Hepatic stellate cell (primary cell): Measurements from ENCODE around the gene CTDP1.
A peak's percentile ranks its signal among the peaks of the same experiment; 100 is the strongest.
"Not testable (repeated sequence)": the region's sequence is repeated elsewhere in the genome, so short reads cannot be mapped to it uniquely, and the experiment has no call there.

Experiments used
- DNase-seq: peaks from one replicate; pipeline ENCODE4 v3.0.0; 2011; ENCODE audit warnings: low spot score

Gene CTDP1

DNA sequence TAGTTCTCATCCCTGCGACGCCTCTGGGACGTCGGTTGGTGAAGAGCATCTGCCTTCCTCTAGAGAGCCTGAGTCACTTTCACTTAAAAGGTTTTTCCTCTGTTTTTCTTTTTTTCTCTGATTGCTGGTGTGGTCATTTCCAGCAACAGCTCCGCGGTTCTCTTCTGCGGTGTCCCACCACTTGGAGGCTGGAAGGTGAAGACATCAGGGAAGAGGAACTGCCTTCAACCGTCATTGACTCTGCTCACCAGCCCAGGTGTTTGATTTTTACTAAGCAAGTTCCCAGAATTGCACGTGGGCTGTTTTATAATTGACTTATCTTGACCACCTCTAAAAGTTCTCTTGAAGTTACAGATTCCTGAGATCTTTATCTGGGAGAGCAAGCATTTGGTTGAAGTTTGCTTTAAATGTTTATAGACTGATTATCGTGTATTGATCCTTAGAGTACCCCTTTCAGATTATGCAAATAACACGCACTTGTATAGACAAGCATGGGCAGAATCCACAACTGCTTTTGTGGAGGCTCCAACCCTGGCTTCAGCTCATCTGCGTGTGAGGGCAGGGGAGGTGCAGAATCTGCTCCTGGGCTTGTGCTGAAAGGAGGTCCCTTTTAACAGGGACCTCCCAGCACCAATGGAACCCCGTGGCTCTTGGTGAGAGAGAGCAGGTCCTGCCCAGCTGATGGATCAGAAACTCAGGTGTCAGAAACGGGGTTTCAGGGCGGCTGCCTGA is 3.5 kb downstream of the CTDP1 start:
- DNase-seq, result no peak

- no peak for DNase-seq
These were observed 4.2 kb downstream of the CTDP1 start for GRCh38 chr18:79683626-79684282.

GRCh38 chr18:79684283-79684631 is 4.7 kb downstream of the CTDP1 start:
- no peak for DNase-seq

- DNase-seq, result no peak
These were observed 5.2 kb downstream of the CTDP1 start for GRCh38 chr18:79684787-79685186.

DNA sequence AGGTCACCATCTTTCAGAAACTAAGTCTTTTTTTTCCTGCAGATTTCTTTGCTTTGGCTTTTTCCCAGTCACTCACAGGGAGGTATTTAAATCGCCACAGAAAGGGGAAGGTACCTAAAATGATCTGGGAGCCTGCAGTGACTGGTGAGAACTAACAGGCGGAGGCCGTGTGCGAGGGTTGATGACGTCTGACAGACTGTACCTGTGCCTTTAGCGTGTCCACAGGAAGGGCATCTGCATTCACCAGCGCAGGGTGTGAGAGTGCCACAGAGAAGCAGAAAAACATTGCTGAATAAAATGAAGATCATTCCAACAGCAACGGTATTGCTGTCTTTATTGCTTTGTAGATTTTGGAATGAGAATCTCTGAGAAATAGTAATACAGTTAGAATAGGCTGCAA is 5.7 kb downstream of the CTDP1 start:
- DNase-seq, result no peak

GRCh38 chr18:79685971-79686370 is 6.4 kb downstream of the CTDP1 start:
- no peak for DNase-seq

DNA sequence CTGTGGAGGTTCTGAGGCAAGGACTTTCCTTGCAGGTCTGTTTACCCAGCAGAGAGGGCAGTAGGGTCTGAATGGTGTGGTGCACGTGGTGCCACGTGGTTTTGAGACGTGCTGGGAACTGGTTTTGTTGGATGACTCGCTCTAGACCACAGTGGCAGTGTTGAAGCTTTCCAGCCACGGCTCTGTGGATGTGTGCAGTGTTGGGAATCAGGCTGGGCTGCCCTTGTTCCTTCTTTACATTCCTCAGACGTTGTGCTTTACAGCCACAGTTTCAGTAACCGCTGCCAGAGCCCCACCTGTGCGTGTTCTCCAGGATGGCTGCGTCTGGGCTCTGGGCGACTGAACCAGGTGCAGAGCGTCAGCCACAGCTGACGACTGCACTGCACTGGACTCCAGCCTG is 8.2 kb downstream of the CTDP1 start:
- DNase-seq, result no peak

DNA sequence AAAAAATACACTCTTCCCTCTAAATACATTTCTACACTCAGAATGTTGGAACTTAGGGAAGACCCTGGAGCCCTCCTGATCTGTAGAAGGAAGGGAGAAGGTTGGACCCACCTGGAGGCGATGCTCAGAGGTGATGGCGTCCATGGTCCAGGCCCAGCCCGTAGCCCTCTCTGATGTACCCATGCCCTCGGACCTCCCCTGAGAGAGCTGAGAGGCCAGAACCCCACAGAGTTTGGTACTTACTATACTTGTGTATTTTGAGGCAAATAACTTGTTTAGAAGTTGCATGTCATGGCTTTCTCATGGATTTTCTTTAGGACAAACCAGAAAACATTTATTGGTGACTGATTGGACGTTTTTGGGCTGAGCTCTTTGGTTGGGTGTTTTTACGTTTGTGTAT is 10.5 kb downstream of the CTDP1 start:
- DNase-seq, result no peak

GRCh38 chr18:79690586-79691482 is 11.2 kb downstream of the CTDP1 start:
- no peak for DNase-seq

GRCh38 chr18:79692056-79692455 is 12.5 kb downstream of the CTDP1 start:
- DNase-seq, result no peak

- DNase-seq, result no peak
These were observed 13.3 kb downstream of the CTDP1 start for GRCh38 chr18:79692886-79693285.

DNA sequence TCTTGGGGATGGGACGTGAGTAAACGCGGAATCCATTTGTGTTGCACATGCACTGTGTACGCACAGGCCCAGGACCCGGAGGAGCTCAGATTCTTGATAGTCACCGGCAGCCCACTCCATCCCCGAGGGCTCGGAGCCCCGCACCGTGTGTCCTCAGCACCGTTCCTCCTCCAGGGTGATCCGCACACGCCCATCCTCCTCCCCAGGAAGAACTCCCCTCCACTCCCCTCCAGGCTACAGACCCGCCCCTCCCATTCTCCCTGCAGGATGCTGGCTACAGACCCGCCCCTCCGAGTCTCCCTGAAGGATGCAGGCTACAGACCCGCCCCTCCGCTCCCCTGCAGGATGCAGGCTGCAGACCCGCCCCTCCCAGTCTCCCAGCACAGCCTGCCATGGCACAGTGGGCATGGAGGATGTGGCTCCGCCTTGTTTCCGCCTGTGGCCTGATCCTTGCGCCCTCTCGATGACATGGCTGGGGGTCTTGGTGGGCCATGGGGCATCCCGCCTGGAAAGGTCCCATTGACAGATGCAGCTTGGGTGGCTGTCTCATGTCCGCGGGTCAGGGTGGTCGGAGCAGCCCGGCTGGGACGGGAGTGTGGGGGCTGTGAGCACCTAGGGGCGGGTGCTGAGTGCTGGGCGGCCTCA is 14.1 kb downstream of the CTDP1 start:
- no peak for DNase-seq

DNA sequence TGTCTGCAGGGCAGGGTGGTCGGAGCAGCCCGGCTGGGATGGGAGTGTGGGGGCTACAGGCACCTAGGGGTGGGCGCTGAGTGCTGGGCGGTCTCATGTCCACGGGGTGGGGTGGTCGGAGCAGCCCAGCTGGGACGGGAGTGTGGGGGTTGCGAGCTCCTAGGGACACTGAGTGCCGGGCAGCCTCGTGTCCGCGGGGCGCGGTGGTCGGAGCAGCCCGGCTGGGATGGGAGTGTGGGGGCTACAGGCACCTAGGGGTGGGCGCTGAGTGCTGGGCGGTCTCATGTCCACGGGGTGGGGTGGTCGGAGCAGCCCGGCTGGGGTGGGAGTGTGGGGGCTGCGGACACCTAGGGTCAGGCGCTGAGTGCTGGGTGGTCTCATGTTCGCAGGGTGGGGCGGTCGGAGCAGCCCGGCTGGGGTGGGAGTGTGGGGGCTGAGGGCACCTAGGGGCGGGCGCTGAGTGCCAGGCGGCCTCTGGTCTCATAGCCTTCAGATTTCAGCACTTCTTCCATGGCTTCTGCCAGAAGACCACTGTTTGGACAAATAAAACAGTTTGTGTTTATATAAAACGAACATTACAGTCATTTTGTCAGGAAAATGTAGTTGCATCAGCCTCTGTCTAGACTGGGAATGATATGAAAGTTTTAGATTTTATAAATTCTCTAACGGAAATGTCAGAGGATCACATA is 14.7 kb downstream of the CTDP1 start:
- not testable (repeated sequence) for DNase-seq

- no peak for DNase-seq
These were observed 15.3 kb downstream of the CTDP1 start for GRCh38 chr18:79694895-79695213.

- DNase-seq, result no peak
These were observed 15.7 kb downstream of the CTDP1 start for GRCh38 chr18:79695269-79695668.

GRCh38 chr18:79695856-79696850 is 16.6 kb downstream of the CTDP1 start:
- DNase-seq, result no peak

DNA sequence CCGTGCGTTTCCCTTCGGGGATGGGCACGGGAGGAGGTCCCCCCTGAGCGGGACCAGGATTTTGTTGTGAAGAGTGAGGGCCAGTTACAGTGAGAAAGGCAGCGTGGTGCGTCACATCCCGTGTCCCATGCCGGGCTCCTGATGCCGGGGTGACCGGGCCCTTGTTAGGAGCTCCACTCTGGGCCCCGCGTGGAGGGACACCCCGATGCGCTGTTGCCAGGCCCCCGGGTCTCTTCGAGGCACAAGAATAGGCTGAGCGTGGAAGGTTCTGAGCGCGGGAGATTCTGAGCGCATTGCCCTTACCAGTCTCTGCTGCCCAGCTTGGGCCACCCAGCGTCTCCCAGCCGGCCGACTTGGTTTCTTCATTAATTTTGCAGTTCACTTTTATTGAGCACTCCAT is 17.6 kb downstream of the CTDP1 start:
- no peak for DNase-seq

GRCh38 chr18:79697976-79698375 is 18.4 kb downstream of the CTDP1 start:
- no peak for DNase-seq

DNA sequence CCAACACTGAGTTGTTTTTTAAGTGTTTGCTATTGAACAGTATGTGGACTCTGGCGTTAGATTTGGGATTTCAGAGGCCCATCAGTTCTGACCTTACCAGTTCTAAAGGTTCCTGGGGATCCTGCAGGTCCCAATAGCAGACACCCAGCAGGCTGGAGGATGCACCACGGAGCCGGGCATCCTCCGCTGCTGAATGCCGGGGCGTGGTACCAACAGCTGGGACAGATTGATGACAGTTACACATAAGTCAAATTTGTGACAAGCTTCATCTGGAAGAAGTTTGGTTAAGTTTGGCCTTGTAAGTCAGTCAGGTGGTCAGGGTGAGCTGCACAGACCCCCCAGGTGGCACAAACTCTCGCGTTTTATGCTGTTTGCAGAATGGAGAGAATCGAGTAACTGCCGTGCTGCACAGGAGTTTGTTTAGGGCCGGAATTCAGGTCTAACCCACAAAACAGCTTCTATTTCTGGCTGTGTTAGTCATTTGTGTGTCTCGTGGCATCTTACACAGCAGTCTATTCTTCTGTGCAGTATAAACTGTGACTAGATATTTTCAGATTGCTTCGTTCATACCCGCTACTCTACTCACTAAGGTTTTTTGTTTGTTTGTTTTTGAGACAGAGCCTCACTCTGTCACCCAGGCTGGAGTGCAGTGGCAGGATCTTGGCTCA is 19.2 kb downstream of the CTDP1 start:
- DNase-seq, result peak; percentile 36

DNA sequence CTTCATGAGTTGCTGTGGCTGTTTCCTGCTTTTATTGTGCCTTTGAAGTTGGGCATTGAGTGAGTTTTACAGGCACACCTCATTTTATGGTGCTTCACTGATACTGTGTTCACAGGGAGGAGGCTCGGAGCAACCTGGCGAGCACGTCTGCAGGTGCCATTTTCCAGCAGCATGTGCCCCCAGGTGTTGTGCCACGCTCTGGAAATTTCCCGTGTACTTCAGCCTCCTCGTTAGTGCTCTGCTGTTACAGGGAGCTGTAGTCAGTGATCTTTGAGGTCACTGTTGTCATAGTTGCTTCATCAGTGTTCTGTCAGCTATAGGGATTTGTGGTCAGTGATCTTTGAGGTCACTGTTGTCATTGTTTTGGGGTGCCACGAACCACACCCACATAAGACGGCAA is 20.1 kb downstream of the CTDP1 start:
- DNase-seq, result no peak
